Hematopoietic multipotent progenitor cell (in vitro differentiated cells): ENCODE measurements around the gene NOC3L. TPM values are rescaled to one million over a fixed set of nuclear protein-coding genes. Genes with fewer than 3 reads are reported as not detected.
"Not testable (repeated sequence)": the region's sequence is repeated elsewhere in the genome, so short reads cannot be mapped to it uniquely, and the experiment has no call there.

Experiments used
- DNase-seq, 3 donors: peaks; one replicate each; pipeline ENCODE4 v3.0.0-alpha.2; 2011 to 2015; ENCODE audit warnings: low read depth in 2 of 3, low spot score in 2 of 3
- total RNA-seq: library from RNA; depleted of rRNA; stranded (reverse); fragments of >200 nt; gene quantifications from one replicate; pipeline ENCODE4 v1.2.3, GENCODE V29; 2012

Gene NOC3L
- total RNA-seq, 1 donor, result 7.5 TPM

DNA sequence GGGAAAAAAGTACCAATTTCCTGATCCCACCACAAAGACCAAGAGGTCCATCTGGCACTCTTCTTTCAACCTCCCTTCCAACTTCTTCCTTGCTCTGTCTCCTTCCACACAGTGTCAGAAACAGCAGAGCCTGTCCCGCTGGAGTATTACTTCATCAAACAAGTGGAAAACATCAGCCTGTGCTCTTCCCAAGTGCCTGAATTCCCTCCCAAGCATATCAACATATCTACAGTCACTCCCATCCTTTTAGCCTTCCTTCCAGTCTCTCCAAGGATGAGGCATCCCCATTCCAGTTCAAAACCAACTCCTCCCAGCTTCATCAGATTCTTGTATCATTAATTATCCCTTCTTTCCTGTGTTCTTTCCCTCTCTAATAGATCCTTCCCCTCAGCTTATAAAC lies 1.7 kb upstream of the NOC3L start:
- DNase-seq, result no peak

- DNase-seq, result no peak
These were observed 469 bp upstream of the NOC3L start for GRCh38 chr10:94363251-94363565.

DNA sequence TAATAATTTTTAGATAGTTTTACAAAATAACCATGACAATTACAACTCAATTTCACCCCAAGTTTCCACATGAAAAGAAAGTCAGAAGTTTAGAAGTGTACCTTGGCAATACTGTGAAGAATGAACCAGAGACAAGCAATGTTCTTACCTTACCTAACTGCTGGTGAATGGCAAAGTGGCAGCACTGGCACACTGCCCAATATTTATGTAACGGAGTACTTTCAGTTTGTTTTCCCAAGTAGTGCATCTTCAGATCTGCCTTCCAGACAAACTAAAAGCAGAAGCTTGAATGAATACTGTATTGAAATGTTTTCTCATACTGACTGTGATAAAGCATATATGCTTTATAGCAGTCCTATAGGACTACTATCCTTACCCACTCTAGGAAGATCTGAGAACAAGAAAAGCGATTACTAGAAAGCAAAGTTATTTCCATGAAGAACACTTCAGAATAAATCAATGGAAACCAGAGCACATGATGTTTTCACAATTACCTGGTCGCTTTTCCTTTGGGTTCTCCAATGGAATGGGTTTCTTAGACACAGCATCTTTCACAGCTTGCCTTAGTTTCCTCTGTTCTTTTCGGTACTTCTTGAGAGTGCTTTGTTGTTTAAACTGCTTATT lies 1.5 kb downstream of the NOC3L start:
- peak in 2 of 3 donors; percentile 35 to 54 for DNase-seq

GRCh38 chr10:94358480-94358879 lies 4.3 kb downstream of the NOC3L start:
- DNase-seq, result no peak

- DNase-seq, result no peak
These were observed 5.5 kb downstream of the NOC3L start for GRCh38 chr10:94357193-94357592.

GRCh38 chr10:94355841-94356240 lies 6.9 kb downstream of the NOC3L start:
- no peak for DNase-seq

GRCh38 chr10:94353336-94353735 lies 9.4 kb downstream of the NOC3L start:
- no peak for DNase-seq

- DNase-seq, result no peak
These were observed 11.7 kb downstream of the NOC3L start for GRCh38 chr10:94351089-94351488.

DNA sequence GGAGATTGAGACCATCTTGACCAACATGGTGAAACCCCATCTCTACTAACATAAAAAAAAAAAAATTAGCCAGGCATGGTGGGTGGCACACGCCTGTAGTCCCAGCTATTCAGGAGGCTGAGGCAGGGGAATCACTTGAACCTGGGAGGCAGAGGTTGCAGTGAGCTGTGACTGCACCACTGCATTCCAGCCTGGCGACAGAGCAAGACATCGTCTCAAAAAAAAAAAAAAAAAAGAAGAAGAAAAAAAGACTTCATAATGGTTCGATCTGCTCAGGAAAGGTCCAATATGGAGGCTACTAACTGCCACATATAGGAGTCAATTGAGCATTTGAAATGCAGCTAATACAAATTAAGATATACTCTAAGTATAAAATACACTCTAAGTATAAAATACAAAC lies 12.2 kb downstream of the NOC3L start:
- DNase-seq, result not testable (repeated sequence)

GRCh38 chr10:94349327-94349726 lies 13.4 kb downstream of the NOC3L start:
- no peak for DNase-seq

GRCh38 chr10:94344522-94345122 lies 18.1 kb downstream of the NOC3L start:
- no peak for DNase-seq

- DNase-seq, result no peak
These were observed 19.6 kb downstream of the NOC3L start for GRCh38 chr10:94343151-94343550.

- DNase-seq, result no peak
These were observed 27.9 kb downstream of the NOC3L start for GRCh38 chr10:94334857-94335256.

DNA sequence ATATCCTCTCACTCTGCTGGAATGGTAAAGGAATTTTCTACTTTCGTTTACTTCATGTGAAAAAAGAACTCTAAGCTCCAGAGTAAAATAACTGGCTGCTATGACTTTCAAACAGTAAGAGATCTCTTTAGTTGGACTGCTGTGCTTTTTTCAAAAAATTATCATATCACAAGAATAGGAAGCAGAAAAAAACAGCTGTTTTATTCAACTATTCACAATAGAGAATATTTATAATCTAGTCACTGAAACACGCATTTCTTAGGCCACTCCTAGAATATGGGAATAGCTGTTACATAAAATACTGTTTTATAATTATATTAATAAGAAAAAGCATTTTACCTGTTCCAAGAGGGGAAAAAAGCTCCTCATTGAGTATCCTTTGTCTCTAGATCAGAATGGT lies 29.7 kb downstream of the NOC3L start:
- no peak for DNase-seq

- no peak for DNase-seq
These were observed 34.1 kb downstream of the NOC3L start for GRCh38 chr10:94328613-94329012.

- DNase-seq, result no peak
These were observed 35.1 kb downstream of the NOC3L start for GRCh38 chr10:94327649-94328048.

DNA sequence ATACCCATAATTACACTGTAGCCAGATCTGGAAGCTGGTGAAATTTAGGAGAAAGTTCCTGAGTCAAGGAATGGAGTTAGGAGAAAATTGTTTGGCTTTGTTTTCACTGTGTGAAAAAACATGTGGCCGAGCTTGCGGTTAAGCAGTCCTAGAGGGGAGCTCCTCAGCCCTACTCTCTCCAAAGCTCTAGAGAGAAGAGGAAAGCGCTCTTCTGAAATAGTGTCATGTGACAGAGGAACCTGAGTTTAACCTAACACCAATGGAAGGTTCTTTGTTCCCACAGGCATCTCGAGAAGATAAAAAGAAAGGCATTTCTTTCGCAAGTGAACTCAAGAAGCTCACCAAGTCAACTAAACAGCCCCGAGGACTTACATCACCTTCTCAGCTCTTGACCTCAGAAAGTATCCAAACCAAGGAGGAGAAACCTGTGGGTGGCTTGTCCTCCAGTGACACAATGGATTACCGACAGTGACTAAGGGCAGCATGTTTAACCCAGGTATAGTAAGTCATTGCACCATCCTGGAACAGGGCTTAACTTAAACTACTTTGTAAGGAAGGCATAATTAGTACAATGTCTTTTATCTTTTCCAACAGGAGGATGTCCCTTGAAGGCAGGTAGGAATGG lies 38.0 kb downstream of the NOC3L start:
- DNase-seq, result no peak

DNA sequence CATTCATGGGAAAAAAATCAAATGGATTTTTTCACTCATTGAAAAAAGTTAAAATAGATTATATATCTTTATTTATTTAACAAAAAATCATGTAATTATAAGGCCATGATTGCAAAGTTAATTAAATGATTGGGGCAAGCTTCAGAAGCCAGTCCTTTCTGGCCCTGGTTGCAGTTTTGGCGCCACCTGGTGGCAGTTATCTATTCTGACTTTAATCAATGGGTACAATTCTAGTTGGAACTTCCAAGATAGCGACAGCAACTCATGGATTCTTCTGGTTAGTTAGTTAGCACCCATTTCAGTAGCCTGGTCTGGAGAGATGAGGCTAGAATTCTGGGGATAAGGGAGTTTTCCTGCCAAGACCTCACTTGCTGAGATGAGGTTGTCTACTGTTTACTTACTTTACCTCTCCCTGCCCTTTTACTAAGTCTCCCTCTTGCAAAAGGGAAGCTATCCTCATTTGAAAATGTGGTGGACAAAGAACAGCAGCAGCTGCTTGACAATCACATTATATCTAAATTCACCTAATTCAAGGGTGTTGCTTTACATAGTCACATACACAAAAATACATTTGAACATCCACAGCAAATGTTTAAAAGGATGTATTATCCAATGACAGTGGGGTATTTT lies 42.3 kb downstream of the NOC3L start:
- DNase-seq, result peak; percentile 37 to 77 (median 43)

DNA sequence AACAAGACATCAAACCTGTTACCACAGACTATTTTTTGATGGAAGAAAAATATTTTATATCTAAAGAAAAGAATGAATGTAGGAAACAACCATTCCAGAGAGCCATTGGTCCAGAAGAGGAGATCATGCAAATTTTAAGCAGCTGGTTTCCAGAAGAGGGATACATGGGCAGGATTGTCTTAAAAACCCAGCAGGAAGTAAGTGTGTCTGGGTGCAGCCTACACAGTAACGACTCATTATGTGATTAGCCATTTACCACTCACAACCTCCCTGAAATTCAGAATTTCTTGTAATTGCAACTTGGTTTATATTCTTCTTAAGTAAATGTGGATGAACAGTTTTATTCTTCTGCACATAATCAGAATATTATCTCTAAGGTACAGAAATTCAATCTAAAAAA lies 46.2 kb downstream of the NOC3L start:
- no peak for DNase-seq

DNA sequence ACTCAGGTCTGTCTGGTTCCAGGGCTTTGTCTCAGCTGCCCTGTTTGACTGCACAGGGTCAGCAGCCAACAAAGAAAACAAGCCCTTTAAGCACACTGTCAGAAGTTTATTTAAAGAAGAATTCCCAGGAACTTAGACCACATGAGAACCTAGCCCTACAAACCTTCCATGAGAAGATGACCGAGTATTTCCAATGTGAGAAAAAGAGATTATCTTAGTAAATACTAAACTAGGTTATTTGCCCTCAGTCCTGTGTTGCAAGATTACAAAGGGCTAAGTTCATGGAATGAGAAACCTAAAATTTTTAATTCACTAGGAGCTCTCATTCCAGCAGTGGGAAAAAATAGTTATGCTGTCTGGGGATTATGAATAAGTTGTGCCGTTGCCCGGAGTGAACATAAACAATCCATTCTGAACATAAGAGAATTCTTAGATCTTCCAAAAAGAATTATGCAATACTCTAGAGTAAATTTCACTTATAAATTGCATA lies 46.7 kb downstream of the NOC3L start:
- no peak for DNase-seq

- no peak for DNase-seq
These were observed 47.7 kb downstream of the NOC3L start for GRCh38 chr10:94315024-94315451.

- no peak for DNase-seq
These were observed 52.4 kb downstream of the NOC3L start for GRCh38 chr10:94310369-94310768.
